Measurements from ENCODE around the gene PDCD10.
A peak's percentile ranks its signal among the peaks of the same experiment; 100 is the strongest.

PDCD10 gene

GRCh38 chr3:167733961-167734497 is 663 bp downstream of the PDCD10 start:
- DNase-seq, result no peak

- no peak for DNase-seq
These were observed 2.2 kb downstream of the PDCD10 start for GRCh38 chr3:167732313-167733065.

- no peak for DNase-seq
These were observed 3.3 kb downstream of the PDCD10 start for GRCh38 chr3:167731393-167731792.

- no peak for DNase-seq
These were observed 5.1 kb downstream of the PDCD10 start for GRCh38 chr3:167729591-167729990.

- DNase-seq, result no peak
These were observed 5.9 kb downstream of the PDCD10 start for GRCh38 chr3:167728632-167729323.

GRCh38 chr3:167728176-167728575 is 6.5 kb downstream of the PDCD10 start:
- no peak for DNase-seq

GRCh38 chr3:167723872-167724271 is 10.8 kb downstream of the PDCD10 start:
- no peak for DNase-seq

GRCh38 chr3:167723025-167723512 is 11.6 kb downstream of the PDCD10 start:
- DNase-seq, result no peak

- DNase-seq, result no peak
These were observed 16.1 kb downstream of the PDCD10 start for GRCh38 chr3:167718582-167718981.

- DNase-seq, result no peak
These were observed 17.8 kb downstream of the PDCD10 start for GRCh38 chr3:167716920-167717319.

GRCh38 chr3:167714871-167715270 is 19.8 kb downstream of the PDCD10 start:
- DNase-seq, result no peak

- DNase-seq, result no peak
These were observed 22.2 kb downstream of the PDCD10 start for GRCh38 chr3:167712445-167712844.

GRCh38 chr3:167711439-167711838 is 23.3 kb downstream of the PDCD10 start:
- DNase-seq, result no peak

GRCh38 chr3:167710552-167710951 is 24.1 kb downstream of the PDCD10 start:
- no peak for DNase-seq

GRCh38 chr3:167709690-167710089 is 25.0 kb downstream of the PDCD10 start:
- DNase-seq, result no peak

- no peak for DNase-seq
These were observed 28.9 kb downstream of the PDCD10 start for GRCh38 chr3:167705840-167706239.

- DNase-seq, result no peak
These were observed 33.8 kb downstream of the PDCD10 start for GRCh38 chr3:167700926-167701325.

- no peak for DNase-seq
These were observed 34.6 kb downstream of the PDCD10 start for GRCh38 chr3:167700046-167700445.

GRCh38 chr3:167694121-167694520 is 40.6 kb downstream of the PDCD10 start:
- no peak for DNase-seq

- DNase-seq, result peak; percentile 64
These were observed 43.3 kb downstream of the PDCD10 start for GRCh38 chr3:167691366-167691765.

- DNase-seq, result no peak
These were observed 50.2 kb downstream of the PDCD10 start for GRCh38 chr3:167684388-167684993.

GRCh38 chr3:167679526-167679925 is 55.2 kb downstream of the PDCD10 start:
- DNase-seq, result no peak

GRCh38 chr3:167675848-167676247 is 58.8 kb downstream of the PDCD10 start:
- no peak for DNase-seq

GRCh38 chr3:167673221-167673620 is 61.5 kb downstream of the PDCD10 start:
- DNase-seq, result no peak
